Endothelial cell (in vitro differentiated cells): Measurements from ENCODE around the gene RNU1-4. TPM values are rescaled to one million over a fixed set of nuclear protein-coding genes. Genes with fewer than 3 reads are reported as not detected.
"Not testable (repeated sequence)": the region's sequence is repeated elsewhere in the genome, so short reads cannot be mapped to it uniquely, and the experiment has no call there.

Source experiments
- DNase-seq: peaks from one replicate; pipeline ENCODE4 v3.0.0; 2021; ENCODE audit warnings: low spot score
- H3K27ac Mint-ChIP-seq: one replicate; pipeline ENCODE4 v1.8.0; 2021; ENCODE audit warnings: mixed read lengths, inconsistent platforms; ENCODE audit not compliant: unreplicated experiment
- H3K27me3 Mint-ChIP-seq: one replicate; pipeline ENCODE4 v1.8.0; 2021; ENCODE audit warnings: mild to moderate bottlenecking, moderate library complexity, mixed read lengths, inconsistent platforms; ENCODE audit not compliant: unreplicated experiment
- H3K36me3 Mint-ChIP-seq: one replicate; pipeline ENCODE4 v1.8.0; 2021; ENCODE audit warnings: mild to moderate bottlenecking, low read depth, mixed read lengths, inconsistent platforms; ENCODE audit not compliant: unreplicated experiment
- H3K4me1 Mint-ChIP-seq: one replicate; pipeline ENCODE4 v1.8.0; 2021; ENCODE audit warnings: mild to moderate bottlenecking, mixed read lengths, inconsistent platforms; ENCODE audit not compliant: unreplicated experiment
- H3K4me3 Mint-ChIP-seq: one replicate; pipeline ENCODE4 v1.8.0; 2021; ENCODE audit warnings: mild to moderate bottlenecking, mixed read lengths, inconsistent platforms; ENCODE audit not compliant: unreplicated experiment
- H3K9me3 Mint-ChIP-seq: one replicate; pipeline ENCODE4 v1.8.0; 2021; ENCODE audit warnings: mixed read lengths, inconsistent platforms; ENCODE audit not compliant: unreplicated experiment
- total RNA-seq: library from RNA; stranded (reverse); fragmentation: NEBNext Ultra II Directional; extraction: Animal tissue kit (Norgen Biotek cat#: 25700); gene quantifications from one replicate; pipeline ENCODE4 v1.2.1, GENCODE V29; 2021; ENCODE audit not compliant: unreplicated experiment

The RNU1-4 gene
- total RNA-seq, 1 donor from 2014 or later = 3,428 TPM

- not testable (repeated sequence) for H3K4me1 Mint-ChIP-seq, H3K36me3 Mint-ChIP-seq, H3K27me3 Mint-ChIP-seq, H3K27ac Mint-ChIP-seq, DNase-seq, H3K9me3 Mint-ChIP-seq
- peak overlapping the region; percentile 6 for H3K4me3 Mint-ChIP-seq
Observed at GRCh38 chr1:16770896-16771446, 30.7 kb downstream of the RNU1-4 start.

- H3K4me1 Mint-ChIP-seq, H3K9me3 Mint-ChIP-seq, H3K36me3 Mint-ChIP-seq, H3K27ac Mint-ChIP-seq, DNase-seq, H3K27me3 Mint-ChIP-seq, H3K4me3 Mint-ChIP-seq: not testable (repeated sequence)
Observed at GRCh38 chr1:16772275-16773204, 32.2 kb downstream of the RNU1-4 start.

GRCh38 chr1:16773205-16773596 lies 32.9 kb downstream of the RNU1-4 start:
- H3K27ac Mint-ChIP-seq, H3K4me3 Mint-ChIP-seq, H3K9me3 Mint-ChIP-seq, H3K27me3 Mint-ChIP-seq, H3K4me1 Mint-ChIP-seq, H3K36me3 Mint-ChIP-seq, DNase-seq: not testable (repeated sequence)

GRCh38 chr1:16773723-16774122 lies 33.4 kb downstream of the RNU1-4 start:
- H3K27ac Mint-ChIP-seq, H3K4me3 Mint-ChIP-seq, H3K27me3 Mint-ChIP-seq, DNase-seq, H3K36me3 Mint-ChIP-seq, H3K4me1 Mint-ChIP-seq, H3K9me3 Mint-ChIP-seq: not testable (repeated sequence)

- not testable (repeated sequence) for H3K27me3 Mint-ChIP-seq, H3K4me1 Mint-ChIP-seq, DNase-seq, H3K27ac Mint-ChIP-seq, H3K4me3 Mint-ChIP-seq, H3K36me3 Mint-ChIP-seq, H3K9me3 Mint-ChIP-seq
Observed at GRCh38 chr1:16774773-16775172, 34.5 kb downstream of the RNU1-4 start.

GRCh38 chr1:16775290-16775689 lies 35.0 kb downstream of the RNU1-4 start:
- not testable (repeated sequence) for H3K27ac Mint-ChIP-seq, H3K4me1 Mint-ChIP-seq, H3K9me3 Mint-ChIP-seq, H3K27me3 Mint-ChIP-seq, DNase-seq, H3K4me3 Mint-ChIP-seq, H3K36me3 Mint-ChIP-seq

- not testable (repeated sequence) for H3K27ac Mint-ChIP-seq, H3K4me1 Mint-ChIP-seq, DNase-seq, H3K4me3 Mint-ChIP-seq, H3K9me3 Mint-ChIP-seq, H3K36me3 Mint-ChIP-seq, H3K27me3 Mint-ChIP-seq
Observed at GRCh38 chr1:16776248-16776647, 35.9 kb downstream of the RNU1-4 start.

GRCh38 chr1:16776835-16777234 lies 36.5 kb downstream of the RNU1-4 start:
- DNase-seq, H3K27ac Mint-ChIP-seq, H3K9me3 Mint-ChIP-seq, H3K36me3 Mint-ChIP-seq, H3K4me1 Mint-ChIP-seq, H3K4me3 Mint-ChIP-seq, H3K27me3 Mint-ChIP-seq: not testable (repeated sequence)

GRCh38 chr1:16777821-16778220 lies 37.5 kb downstream of the RNU1-4 start:
- H3K4me3 Mint-ChIP-seq, H3K4me1 Mint-ChIP-seq, H3K27ac Mint-ChIP-seq, H3K9me3 Mint-ChIP-seq, DNase-seq, H3K27me3 Mint-ChIP-seq, H3K36me3 Mint-ChIP-seq: not testable (repeated sequence)

GRCh38 chr1:16779525-16779924 lies 39.2 kb downstream of the RNU1-4 start:
- not testable (repeated sequence) for H3K27me3 Mint-ChIP-seq, H3K27ac Mint-ChIP-seq, H3K9me3 Mint-ChIP-seq, H3K36me3 Mint-ChIP-seq, H3K4me1 Mint-ChIP-seq, H3K4me3 Mint-ChIP-seq, DNase-seq

GRCh38 chr1:16781033-16781432 lies 40.7 kb downstream of the RNU1-4 start:
- not testable (repeated sequence) for H3K9me3 Mint-ChIP-seq, H3K27me3 Mint-ChIP-seq, H3K4me1 Mint-ChIP-seq, DNase-seq, H3K4me3 Mint-ChIP-seq, H3K36me3 Mint-ChIP-seq, H3K27ac Mint-ChIP-seq

GRCh38 chr1:16781625-16782024 lies 41.3 kb downstream of the RNU1-4 start:
- not testable (repeated sequence) for DNase-seq, H3K9me3 Mint-ChIP-seq, H3K4me3 Mint-ChIP-seq

More at GRCh38 chr1:16781625-16782024, 41.3 kb downstream of the RNU1-4 start:
- H3K27me3 Mint-ChIP-seq, H3K4me1 Mint-ChIP-seq, H3K27ac Mint-ChIP-seq, H3K36me3 Mint-ChIP-seq: not testable (repeated sequence)
